Ishikawa (cell line): ENCODE results near the gene PRDM16.

Experiments
- EP300 ChIP-seq: IDR thresholded peaks from 2 replicates; pipeline ENCODE4 v1.6.1; 2012; ENCODE audit warnings: borderline replicate concordance
- TCF12 ChIP-seq: IDR thresholded peaks from 2 replicates; pipeline ENCODE4 v1.6.1; 2012; ENCODE audit warnings: low read depth
- TEAD4 ChIP-seq: IDR thresholded peaks from 2 replicates; pipeline ENCODE4 v1.6.1; 2012

- no peak for TF ChIP-seq EP300
- TF ChIP-seq TCF12 = no peak
- TF ChIP-seq TEAD4 = no peak
Measured at GRCh38 chr1:3125078-3125477, 56.1 kb downstream of the PRDM16 start.
